Neural progenitor cell (in vitro differentiated cells): ENCODE results near the gene SHTN1.

ENCODE experiments used
- CTCF ChIP-seq: fragments of 200-600 bp; sonication (generic); IDR thresholded peaks from 2 replicates; pipeline ENCODE4 v1.5.1; 2017; ENCODE audit warnings: antibody characterized with exemption, mild to moderate bottlenecking
- EZH2 ChIP-seq: fragments of 200-600 bp; sonication (generic); IDR thresholded peaks from 2 replicates; pipeline ENCODE4 v1.6.1; 2017; ENCODE audit warnings: antibody characterized with exemption, mild to moderate bottlenecking, moderate library complexity

GRCh38 chr10:116861796-116862195 is 143.2 kb downstream of the SHTN1 start:
- TF ChIP-seq CTCF, result no peak
- no peak for TF ChIP-seq EZH2
